B cell (primary cell): Measurements from ENCODE around the gene TTC21A.

Experiments
- CTCF ChIP-seq: fragments of 200-600 bp; IDR thresholded peaks from one replicate; pipeline ENCODE4 v1.8.0; 2022; ENCODE audit warnings: antibody characterized with exemption, mild to moderate bottlenecking
- EZH2 ChIP-seq: IDR thresholded peaks from 2 replicates; pipeline ENCODE4 v1.6.1; 2012; ENCODE audit warnings: borderline replicate concordance, low read depth, mild to moderate bottlenecking, moderate library complexity, low read length; ENCODE audit not compliant: insufficient read depth, poor library complexity, severe bottlenecking

GRCh38 chr3:39080026-39080425, 27.5 kb upstream of the TTC21A start:
- no peak for TF ChIP-seq CTCF
- TF ChIP-seq EZH2, result no peak
